Neural crest cell (in vitro differentiated cells): ENCODE results near the gene VPS8. TPM values are rescaled to one million over a fixed set of nuclear protein-coding genes. Genes with fewer than 3 reads are reported as not detected.
A peak's percentile ranks its signal among the peaks of the same experiment; 100 is the strongest.

Source experiments
- DNase-seq: peaks from one replicate; pipeline ENCODE4 v3.0.0; 2021; ENCODE audit warnings: low read depth, mixed read lengths, low spot score
- H3K27ac Mint-ChIP-seq: one replicate; pipeline ENCODE4 v1.8.0; 2021; ENCODE audit warnings: mild to moderate bottlenecking, mixed read lengths; ENCODE audit not compliant: unreplicated experiment
- H3K27me3 Mint-ChIP-seq: 2 replicates; pipeline ENCODE4 v1.8.0; 2021; ENCODE audit warnings: low read depth, mild to moderate bottlenecking, mixed read lengths
- H3K36me3 Mint-ChIP-seq: 2 replicates; pipeline ENCODE4 v1.8.0; 2021; ENCODE audit warnings: low read depth, mild to moderate bottlenecking, mixed read lengths
- H3K4me1 Mint-ChIP-seq: 2 replicates; pipeline ENCODE4 v1.8.0; 2021; ENCODE audit warnings: mixed read lengths
- H3K4me3 Mint-ChIP-seq: one replicate; pipeline ENCODE4 v1.8.0; 2021; ENCODE audit warnings: mild to moderate bottlenecking, mixed read lengths
- H3K9me3 Mint-ChIP-seq: 2 replicates; pipeline ENCODE4 v1.8.0; 2021; ENCODE audit warnings: mixed read lengths
- CTCF ChIP-seq: fragments of 200-600 bp; sonication (generic); conservative IDR thresholded peaks from 2 replicates; pipeline ENCODE4 v1.5.0; 2021; ENCODE audit warnings: antibody characterized with exemption, mild to moderate bottlenecking
- total RNA-seq: library from RNA; stranded (reverse); gene quantifications from 2 replicates; pipeline ENCODE4 v1.2.1, GENCODE V29; 2021

VPS8 gene
- total RNA-seq, 1 donor from 2014 or later, result 55.7 TPM

- H3K27me3 Mint-ChIP-seq, result no peaks in the 10 kb centered on the region
- no peaks in the 10 kb centered on the region for H3K36me3 Mint-ChIP-seq
- no peaks in the 10 kb centered on the region for H3K9me3 Mint-ChIP-seq
- TF ChIP-seq CTCF, result no peak
- peaks cover 10% of the 10 kb centered on the region for H3K4me1 Mint-ChIP-seq
- H3K4me3 Mint-ChIP-seq, result no peak overlapping the region
- peak overlapping the region; percentile 50 for H3K27ac Mint-ChIP-seq
- DNase-seq, result no peak
Observed at GRCh38 chr3:185075547-185075946, 263.6 kb downstream of the VPS8 start.

GRCh38 chr3:185076219-185076618, 264.3 kb downstream of the VPS8 start:
- Mint-ChIP-seq H3K27me3 (no peaks in the 10 kb centered on the region), H3K36me3 (peaks cover 3% of the 10 kb centered on the region), H3K4me3 (no peak overlapping the region), H3K9me3 (no peaks in the 10 kb centered on the region), H3K27ac (no peak overlapping the region), H3K4me1 (peaks cover 5% of the 10 kb centered on the region)
- TF ChIP-seq CTCF, result no peak
- DNase-seq, result no peak

GRCh38 chr3:185079625-185080024, 267.7 kb downstream of the VPS8 start:
- H3K27ac Mint-ChIP-seq, result no peak overlapping the region
- no peak for DNase-seq
- peaks cover 5% of the 10 kb centered on the region for H3K4me1 Mint-ChIP-seq
- no peaks in the 10 kb centered on the region for H3K27me3 Mint-ChIP-seq
- no peak overlapping the region for H3K4me3 Mint-ChIP-seq
- no peaks in the 10 kb centered on the region for H3K9me3 Mint-ChIP-seq
- peaks cover 3% of the 10 kb centered on the region for H3K36me3 Mint-ChIP-seq
- TF ChIP-seq CTCF, result no peak

- no peaks in the 10 kb centered on the region for H3K9me3 Mint-ChIP-seq
- TF ChIP-seq CTCF, result no peak
- H3K27ac Mint-ChIP-seq, result no peak overlapping the region
- DNase-seq, result no peak
- no peak overlapping the region for H3K4me3 Mint-ChIP-seq
- H3K4me1 Mint-ChIP-seq, result peaks cover 4% of the 10 kb centered on the region
- no peaks in the 10 kb centered on the region for H3K27me3 Mint-ChIP-seq
- peaks cover 3% of the 10 kb centered on the region for H3K36me3 Mint-ChIP-seq
Observed at GRCh38 chr3:185081521-185081920, 269.6 kb downstream of the VPS8 start.

GRCh38 chr3:185082149-185082548, 270.2 kb downstream of the VPS8 start:
- H3K4me3 Mint-ChIP-seq, result no peak overlapping the region
- no peak overlapping the region for H3K27ac Mint-ChIP-seq
- no peaks in the 10 kb centered on the region for H3K4me1 Mint-ChIP-seq
- H3K36me3 Mint-ChIP-seq, result peaks cover 3% of the 10 kb centered on the region
- DNase-seq, result no peak
- no peaks in the 10 kb centered on the region for H3K27me3 Mint-ChIP-seq
- H3K9me3 Mint-ChIP-seq, result no peaks in the 10 kb centered on the region
- TF ChIP-seq CTCF, result no peak

- Mint-ChIP-seq H3K9me3 (no peaks in the 10 kb centered on the region), H3K4me3 (no peak overlapping the region), H3K27ac (no peak overlapping the region), H3K4me1 (no peaks in the 10 kb centered on the region), H3K27me3 (no peaks in the 10 kb centered on the region), H3K36me3 (peaks cover 3% of the 10 kb centered on the region)
- no peak for DNase-seq
- TF ChIP-seq CTCF, result no peak
Observed at GRCh38 chr3:185082829-185083228, 270.9 kb downstream of the VPS8 start.
